ENCODE results near the gene GASK1A.

- no peak for TF ChIP-seq CTCF (IDR thresholded peaks at IDR 0.05; ENCODE audit: low read depth, low read length)
- no peak for TF ChIP-seq EZH2phosphoT487 (IDR thresholded peaks at IDR 0.05; ENCODE audit: low read depth)
Observed at GRCh38 chr3:43094381-43094780, 115.3 kb downstream of the GASK1A start.

All from OCI-LY3 (cell line).